Pons (tissue), 1 donor: Measurements from ENCODE around the gene AP5S1.
A peak's percentile ranks its signal among the peaks of the same experiment; 100 is the strongest.
"Not testable (repeated sequence)": the region's sequence is repeated elsewhere in the genome, so short reads cannot be mapped to it uniquely, and the experiment has no call there.

ENCODE experiments used
- DNase-seq: peaks from one replicate; pipeline ENCODE4 v3.0.0-alpha.2; 2016; ENCODE audit warnings: low spot score

Gene AP5S1

DNA sequence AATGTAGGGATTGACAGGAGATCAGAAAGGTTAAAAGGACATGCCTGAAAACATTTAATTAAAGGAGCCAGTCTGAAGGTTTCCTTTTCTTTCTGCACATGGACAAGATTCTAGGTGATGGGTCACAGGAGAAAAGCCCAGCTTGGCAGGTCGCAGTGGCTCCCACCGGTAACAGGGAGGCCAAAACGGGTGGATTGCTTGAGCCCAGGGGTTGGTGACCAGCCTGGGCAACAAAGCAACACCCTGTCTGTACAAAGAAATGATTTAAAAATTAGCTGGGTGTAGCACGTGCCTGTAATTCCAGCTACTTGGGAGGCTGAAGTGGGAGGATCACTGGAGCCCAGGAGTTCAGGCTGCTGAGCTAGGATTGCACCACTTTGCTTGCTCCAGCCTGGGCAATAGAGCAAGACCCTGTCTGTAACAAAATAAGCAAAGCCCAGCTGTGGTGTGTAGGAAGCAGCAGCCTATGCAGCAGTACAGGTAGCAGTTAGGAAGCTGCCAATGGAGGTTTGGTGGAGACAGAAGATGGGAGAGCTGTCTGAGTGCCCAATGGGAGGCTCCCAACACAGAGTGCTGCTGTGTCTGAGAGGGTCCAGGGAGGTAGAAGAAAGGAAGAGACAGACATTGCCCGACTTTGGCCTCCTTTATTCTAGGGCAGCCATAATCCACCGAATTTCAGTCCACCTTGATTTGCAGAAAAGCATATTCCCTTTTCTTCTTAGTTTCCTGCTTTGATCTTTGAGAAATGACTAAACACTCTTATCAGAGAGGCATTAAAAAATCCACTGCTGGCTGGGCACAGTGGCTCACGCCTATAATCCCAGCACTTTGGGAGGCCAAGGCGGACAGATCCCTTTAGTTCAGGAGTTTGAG, 7.1 kb upstream of the AP5S1 start:
- no peak for DNase-seq

DNA sequence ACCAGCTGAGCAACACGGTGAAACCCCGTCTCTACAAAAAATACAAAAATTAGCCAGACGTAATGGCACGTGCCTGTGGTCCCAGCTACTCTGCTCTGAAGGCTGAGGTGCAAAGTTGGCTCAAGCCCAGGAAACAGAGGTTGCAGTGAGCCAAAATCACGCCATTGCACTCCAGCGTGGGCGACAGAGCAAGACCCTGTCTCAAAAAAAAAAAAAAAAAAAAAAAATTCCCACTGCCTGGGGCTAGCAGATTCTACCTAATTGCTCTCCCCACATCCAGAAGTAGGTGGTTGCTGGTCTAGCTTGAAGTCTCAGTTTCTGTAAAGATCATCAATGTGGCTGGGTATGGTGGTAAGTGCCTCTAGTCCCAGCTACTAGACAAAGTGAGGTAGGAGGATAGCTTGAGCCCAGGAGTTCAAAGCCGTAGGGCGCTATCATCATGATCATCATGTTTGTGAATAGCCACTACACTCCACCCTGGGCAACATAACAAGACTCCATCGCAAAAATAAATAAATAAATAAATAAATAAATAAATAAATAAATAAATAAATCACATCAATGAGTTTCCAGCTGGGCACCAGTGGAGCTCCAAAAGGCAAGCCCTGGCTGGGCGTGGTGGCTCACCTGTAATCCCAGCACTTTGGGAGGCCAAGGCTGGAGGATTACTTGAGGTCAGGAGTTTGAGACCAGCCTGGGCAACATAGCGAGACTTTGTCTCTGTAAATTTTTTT, 6.3 kb upstream of the AP5S1 start:
- no peak for DNase-seq

DNA sequence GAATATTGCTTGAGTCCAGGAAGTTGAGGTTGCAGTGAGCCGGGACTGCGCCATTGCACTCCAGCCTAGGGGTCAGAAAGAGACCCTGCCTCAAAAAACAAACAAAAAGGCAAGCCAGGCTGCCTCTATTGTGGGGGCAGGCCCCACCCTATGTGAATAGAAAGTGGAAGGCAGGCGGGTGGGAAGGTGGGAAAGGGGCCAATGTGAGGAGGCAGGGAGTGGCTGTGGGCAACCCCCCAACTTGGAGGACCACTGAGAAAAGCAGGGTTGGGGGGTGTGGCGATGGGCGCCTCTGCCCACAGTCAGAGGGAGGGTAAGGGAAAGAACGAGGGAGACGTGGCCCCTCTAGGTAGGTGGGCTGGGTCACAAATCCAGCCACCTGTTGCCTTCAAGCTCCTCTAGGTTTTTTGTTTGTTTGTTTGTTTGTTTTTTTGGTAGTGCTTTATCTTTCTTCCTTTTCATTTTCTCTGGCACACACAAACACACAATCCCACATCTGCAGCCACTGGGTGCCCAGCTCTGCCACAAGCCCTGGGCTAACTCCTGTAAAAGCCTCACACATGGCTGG, 5.3 kb upstream of the AP5S1 start:
- DNase-seq = no peak

DNA sequence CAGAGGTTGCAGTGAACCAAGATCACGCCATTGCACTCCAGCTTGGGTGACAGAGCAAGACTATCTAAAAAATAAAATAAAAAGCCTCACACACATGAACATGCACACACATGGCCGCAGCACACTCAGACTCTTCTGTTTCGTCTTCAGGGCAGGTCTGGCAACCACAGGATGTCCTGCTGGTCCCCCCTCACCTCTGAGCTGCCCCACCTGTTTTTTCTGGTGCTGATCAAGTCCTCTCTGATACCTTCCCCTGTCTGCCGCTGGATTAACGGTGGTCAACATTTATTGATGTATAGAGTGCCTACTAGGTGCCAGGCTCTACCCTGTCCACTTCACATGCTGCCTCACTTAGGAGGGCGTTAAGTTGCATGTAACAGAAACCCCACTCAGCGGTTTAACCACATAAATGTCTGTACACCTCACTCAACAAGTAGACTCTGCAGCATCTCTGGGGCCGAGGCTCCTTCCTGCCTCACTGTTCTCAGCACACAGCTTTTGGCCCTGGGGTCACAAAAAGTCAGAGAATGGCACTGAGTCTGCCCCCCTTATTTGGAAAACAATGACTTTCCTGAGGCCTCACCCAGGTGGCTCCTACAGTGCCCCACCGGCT, 4.5 kb upstream of the AP5S1 start:
- no peak for DNase-seq

DNA sequence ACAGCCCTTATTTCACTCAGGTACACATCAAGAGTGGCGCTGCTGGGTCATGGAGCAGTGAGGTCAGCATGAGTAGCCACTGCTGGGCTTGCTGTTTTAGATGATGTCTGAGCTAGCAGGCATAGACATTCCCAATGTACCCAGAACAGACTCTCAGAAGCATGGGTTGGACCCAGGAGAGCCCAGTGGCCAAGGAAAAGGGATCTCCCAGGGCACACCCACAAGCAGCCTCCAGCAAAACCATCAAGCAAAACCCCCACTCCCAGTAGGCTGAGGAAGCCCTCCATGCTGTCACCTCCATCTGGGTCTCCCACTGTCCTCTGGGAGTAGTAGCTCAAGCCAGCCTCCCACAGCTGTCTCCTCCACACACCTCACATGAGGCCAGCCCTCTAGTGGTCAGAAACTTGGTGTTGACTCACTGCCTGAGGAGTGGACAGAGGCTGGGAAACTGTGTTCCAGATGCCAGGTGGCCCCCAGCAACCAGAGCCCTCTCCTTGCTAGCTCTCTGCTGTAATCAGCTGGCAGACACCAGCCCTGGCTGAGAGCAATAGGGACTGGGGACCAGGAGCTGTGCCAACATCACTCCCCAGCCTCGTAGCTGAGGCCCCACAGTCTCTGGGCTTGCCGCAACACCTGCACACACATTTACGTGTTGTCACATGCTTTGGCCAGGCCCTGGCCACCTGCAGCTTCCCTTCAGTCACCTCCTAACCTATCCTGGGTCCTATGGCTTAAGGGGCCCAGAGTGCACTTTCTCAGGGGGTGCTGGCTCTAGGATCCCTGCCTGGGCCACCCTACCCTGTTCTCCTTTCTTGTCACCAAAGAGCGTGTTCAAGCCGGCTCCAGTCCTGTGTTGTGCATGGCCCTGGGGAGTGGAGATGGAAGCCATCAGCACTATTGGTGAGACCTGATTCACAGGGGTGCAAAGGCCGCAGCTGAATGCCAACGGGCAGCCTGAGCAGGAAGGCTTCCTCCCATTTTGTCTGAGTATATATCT, 1.9 kb upstream of the AP5S1 start:
- peak; percentile 71 for DNase-seq

DNA sequence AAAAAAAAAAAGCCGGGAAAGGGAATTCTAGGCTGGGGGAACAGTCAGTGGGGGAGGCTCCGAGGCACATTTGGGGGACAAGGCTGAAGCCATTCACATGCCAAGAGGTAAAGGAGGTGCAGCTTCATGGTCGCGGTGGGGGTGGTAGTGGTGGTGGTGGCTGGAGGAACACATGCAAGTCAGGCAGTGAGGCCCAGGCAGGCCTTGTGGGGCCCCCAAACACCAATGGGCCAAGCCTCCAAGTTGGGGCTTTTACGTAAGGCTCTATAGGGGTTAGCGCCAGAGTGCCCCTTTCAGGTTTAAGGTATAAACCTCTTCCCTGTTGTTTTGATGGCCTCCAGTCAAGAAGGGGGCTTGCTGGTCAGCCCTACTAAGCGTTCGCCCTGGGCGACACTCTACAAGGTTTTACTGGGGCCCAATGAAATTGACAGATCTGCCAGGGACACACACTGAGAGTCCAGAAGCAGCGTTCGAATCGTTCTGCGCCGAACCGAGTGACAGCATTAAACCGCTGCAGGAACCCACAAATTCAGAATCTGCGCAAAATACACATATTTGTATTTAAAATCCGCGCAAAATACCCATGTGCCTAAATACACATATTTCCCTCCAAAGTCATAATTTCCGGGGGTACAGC, 818 bp upstream of the AP5S1 start:
- DNase-seq = no peak

DNA sequence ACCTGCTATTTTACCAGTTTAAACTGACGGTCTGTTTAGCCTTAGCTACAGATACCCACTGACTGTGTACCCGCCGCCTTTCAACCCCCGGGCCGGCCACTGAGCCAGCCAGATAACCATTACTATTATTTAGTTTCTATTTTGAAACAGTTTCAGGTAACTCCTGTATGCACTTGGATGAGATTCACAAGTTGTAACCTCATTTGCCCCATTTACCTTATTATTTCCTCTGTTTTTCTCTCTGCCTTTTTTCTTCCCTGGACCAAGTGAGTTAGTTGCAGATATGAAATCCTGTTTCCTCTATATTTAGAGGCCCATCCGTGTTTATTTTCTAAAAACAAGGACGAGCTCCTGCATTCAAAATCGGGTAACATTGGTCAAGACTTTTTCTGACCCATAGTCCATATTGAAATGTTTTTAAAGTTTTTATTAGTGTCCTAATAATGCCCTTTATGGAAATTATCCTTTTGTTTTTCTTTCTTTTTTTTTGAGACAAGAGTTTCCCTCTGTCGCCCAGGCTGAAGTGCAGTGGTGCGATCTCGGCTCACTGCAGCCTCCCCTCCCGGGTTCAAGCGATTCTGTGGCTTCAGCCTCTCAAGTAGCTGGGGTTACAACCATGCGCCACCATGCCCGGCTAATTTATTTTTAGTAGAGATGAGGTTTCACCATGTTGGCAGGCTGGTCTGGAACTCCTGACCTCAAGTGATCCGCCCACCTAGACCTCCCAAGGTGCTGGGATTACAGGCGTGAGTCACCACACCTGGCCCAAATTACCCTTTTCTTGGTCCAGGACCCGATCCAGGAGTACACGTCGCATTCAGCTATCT, 767 bp downstream of the AP5S1 start:
- no peak for DNase-seq

DNA sequence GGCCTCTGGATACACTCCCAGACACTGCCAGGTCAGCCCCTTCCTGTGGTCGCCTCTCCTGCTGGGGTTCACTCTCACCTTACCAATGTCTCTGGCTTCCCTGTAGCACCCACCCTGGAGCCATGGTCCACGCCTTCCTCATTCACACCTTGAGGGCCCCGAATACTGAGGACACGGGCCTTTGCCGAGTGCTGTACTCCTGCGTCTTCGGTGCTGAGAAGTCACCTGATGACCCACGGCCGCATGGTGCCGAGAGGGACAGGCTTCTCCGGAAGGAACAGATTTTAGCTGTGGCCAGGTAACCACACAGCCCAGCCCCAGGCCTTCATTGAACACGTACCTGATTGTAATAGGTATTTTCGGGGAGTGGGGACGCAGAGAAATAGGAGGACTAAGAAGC, 1.6 kb downstream of the AP5S1 start:
- DNase-seq = no peak

DNA sequence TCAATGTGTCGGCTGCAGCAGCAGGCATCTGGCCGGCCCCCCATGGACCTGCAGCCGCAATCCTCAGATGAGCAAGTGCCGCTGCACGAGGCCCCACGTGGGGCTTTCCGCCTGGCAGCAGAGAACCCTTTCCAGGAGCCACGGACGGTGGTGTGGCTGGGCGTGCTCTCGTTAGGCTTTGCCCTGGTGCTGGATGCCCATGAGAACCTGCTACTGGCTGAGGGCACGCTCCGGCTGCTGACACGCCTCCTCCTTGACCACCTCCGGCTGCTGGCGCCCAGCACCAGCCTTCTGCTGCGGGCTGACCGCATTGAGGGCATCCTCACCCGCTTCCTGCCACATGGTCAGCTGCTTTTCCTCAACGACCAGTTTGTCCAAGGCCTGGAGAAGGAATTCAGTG, 3.5 kb downstream of the AP5S1 start:
- DNase-seq = no peak

DNA sequence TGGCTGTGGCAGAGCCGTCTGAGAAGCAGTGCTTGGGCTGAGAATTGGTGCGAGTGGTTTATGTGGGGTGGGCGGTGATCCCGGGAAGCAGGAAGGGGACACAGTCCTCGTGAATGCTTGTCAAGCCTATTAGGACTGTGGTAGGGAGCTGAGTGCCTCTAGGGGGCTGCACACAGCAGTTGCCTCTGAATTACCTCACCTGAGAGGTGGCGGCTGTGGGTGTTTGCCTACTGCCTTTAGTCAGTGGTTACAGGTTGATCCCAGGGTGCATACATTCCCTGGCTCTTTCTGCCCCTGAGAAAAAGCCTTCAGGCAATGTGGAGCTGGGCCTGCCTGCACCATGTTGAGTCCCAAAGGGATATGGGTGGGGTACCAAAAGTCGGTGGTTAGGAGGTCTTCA, 5.2 kb downstream of the AP5S1 start:
- no peak for DNase-seq

DNA sequence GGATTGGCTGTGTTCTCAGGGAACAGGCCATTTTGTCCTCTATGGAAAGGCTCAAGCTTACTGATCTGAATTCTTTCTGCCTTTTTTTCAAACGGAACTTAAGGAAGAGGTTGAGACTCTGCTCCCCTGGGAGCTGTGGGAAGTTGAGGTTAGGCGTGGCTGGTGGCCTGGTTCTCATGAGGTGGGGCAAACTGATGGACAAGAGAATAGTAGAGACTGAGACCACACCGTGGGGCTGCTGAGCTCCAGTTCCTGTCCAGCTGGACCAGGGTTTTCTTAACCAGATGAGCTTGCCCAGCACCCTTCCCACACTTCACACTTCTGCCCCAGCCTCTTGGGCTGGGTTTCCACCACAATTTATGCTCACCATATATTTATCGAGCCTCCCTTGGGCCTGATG, 6.1 kb downstream of the AP5S1 start:
- DNase-seq = no peak

DNA sequence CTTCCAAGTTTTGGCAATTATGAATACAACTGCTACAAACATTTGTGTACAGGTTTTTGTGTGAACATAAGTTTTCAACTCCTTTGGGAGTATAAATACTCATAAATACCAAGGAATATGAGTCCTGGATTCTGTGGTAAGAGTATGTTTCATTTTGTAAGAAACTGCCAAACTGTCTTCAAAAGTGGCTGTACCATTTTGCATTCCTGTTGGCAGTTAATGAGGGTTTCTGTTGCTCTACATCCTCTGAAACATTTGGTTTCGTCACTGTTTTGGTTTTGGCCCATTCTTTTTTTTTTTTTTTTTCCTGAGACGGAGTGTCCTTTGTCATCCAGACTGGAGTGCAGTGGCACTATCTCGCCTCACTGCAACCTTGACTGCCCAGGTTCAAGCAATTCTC, 8.5 kb downstream of the AP5S1 start:
- DNase-seq = no peak

DNA sequence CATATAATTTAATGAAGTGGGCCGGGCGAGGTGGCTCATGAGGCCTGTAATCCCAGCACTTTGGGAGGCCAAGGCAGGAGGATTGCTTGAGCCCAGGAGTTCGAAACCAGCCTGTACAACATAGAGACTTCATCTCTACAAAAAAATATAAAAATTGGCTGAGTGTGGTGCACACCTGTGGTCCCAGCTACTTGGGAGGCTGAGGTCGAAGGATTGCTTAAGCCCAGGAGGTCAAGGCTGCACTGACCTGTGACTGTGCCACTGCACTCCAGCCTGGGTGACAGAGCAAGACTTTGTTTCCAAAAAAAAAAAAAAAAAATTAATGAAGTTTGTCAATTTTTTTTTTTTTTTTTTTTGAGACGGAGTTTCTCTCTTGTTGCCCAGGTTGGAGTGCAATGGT, 9.5 kb downstream of the AP5S1 start:
- not testable (repeated sequence) for DNase-seq

DNA sequence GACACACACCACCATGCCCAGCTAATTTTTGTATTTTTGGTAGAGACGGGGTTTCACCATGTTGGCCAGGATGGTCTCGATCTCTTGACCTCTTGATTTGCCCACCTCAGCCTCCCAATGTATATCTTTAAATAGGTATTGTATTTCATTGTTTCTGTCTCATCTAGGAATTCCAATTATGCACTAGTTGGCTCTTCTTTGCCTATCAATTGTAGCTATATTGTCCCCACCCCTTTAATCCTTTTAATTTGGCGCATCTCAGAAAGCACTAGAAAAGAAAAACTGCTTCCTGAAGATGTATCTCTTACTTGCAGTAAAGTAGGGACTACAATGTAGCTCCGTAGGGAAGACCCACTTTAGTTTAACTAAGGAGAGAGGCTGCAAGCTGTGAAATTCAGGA, 15.8 kb downstream of the AP5S1 start:
- DNase-seq = no peak

DNA sequence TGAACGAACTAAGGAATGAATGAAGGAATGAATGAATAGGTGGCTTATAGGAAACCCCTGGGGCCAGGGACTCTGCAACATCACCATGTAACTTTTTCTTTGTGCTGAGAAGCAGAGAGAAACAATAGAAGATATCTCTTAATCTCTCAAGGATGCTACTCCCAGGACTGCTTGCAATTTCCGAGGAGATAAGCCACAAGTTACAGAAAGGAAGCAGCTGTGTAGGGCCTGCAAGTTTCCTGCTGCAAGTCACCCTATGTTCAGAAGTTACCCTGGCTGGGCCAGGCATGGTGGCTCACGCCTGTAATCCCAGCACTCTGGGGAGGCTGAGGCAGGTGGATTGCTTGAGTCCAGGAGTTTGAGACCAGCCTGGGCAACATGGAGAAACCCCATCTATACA, 19.0 kb downstream of the AP5S1 start:
- no peak for DNase-seq

DNA sequence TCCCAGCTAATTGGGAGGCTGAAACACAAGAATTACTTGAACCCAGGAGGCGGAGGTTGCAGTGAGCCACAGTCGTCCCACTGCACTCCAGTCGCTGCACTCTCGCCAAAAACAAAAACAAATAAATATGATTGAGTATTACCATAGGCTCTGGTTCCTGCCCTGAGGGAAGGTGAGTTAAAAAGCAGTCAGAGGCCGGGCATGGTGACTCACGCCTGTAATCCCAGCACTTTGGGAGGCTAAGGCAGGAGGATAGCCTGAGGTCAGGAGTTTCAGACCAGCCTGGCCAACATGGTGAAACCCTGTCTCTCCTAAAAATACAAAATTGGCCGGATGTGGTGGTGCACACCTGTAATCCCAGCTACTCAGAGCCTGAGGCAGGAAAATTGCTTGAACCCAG, 19.9 kb downstream of the AP5S1 start:
- DNase-seq = not testable (repeated sequence)

DNA sequence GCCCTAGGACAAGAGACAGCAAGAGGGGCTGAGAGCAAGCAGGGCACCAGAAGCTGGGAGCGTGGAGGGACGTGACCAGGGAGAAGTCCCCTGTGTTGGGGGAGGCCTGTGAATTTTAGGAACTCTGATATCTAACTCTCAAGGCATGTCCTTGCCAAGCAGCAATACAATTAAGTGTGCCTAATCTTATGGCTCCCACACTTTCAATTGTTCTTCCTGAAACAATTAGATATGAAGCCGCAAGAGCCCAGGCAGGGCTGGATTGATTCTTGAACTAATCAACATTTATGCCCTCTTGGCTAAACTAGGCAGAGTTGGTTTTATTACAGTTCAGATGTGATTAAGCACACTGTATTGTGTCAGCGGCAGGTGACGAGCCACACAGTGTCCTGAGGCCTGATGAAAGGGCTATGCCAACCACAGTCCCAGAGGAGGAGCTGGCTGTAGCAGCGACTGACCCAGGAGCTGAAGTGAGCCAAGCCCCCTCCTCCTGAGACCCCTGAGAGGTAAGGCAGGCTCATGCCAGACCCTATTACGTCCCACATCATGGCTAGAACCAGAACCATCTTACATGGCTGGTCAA, 22.1 kb downstream of the AP5S1 start:
- no peak for DNase-seq

DNA sequence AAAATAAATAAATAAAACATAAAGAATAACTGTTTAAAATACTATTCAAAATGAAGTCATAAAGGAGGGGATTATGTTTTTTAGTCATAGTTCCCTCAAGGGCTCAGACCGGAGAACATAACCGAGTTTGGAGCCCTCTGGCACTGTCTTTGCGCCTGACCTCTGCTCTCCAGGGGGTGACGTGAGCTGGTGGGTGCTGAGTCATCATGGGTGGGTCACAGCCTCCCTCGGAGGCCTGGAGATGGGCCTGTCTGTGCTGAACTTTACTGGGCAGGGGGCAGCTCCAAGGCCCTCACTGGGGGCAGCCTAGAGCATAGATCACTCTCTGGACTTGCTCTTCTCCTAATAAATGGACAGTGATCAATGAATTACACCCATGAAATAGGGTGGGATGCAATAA, 23.1 kb downstream of the AP5S1 start:
- DNase-seq = no peak

DNA sequence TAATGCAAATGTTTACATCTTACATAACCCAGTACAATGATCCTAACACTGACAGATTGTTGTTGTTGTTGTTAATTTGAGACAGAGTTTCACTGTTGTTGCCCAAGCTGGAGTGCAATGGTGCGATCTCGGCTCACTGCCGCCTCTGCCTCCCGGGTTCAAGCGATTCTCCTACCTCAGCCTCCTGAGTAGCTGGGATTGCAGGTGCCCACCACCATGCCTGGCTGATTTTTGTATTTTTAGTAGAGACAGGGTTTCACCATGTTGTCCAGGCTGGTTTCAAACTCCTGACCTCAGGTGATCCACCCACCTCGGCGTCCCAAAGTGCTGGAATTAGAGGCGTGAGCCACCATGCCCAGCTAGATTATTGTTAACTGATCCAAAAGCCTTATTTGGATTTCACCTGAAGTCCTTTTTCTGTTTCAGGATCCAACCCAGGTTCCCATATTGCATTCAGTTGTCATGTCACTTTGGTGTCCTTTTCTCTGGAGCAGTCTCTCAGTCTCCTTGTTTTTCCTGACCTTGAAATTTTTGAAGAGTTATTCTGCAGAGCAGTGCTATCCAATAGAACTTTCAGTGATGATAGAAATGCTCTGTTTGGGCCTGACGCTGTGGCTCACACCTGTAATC, 23.8 kb downstream of the AP5S1 start:
- DNase-seq = not testable (repeated sequence)
